Inflammatory macrophage (primary cell): ENCODE results near the gene C22orf23.

ENCODE experiments used
- DNase-seq, 2 donors: peaks; one replicate each; pipeline ENCODE4 v3.0.0-alpha.2; 2020 to 2022

C22orf23 gene

GRCh38 chr22:37896939-37897338, 56.5 kb downstream of the C22orf23 start:
- DNase-seq, result no peak

GRCh38 chr22:37896181-37896592, 57.2 kb downstream of the C22orf23 start:
- DNase-seq, result peak; percentile 44 to 59

- DNase-seq, result no peak
These were observed 58.3 kb downstream of the C22orf23 start for GRCh38 chr22:37894939-37895670.

GRCh38 chr22:37893583-37893983, 59.8 kb downstream of the C22orf23 start:
- DNase-seq, result no peak
